IMR-90 (cell line): Measurements from ENCODE around the gene MAP3K8. TPM values are rescaled to one million over a fixed set of nuclear protein-coding genes. Genes with fewer than 3 reads are reported as not detected.

Experiments used
- ATAC-seq: fragments of 200-7000 bp; cut with Tn5 transposase; 2 replicates; pipeline ENCODE4 v1.9.1; 2020; ENCODE audit warnings: low read depth, mild to moderate bottlenecking, moderate library complexity
- BruUV-seq: library from RNA; stranded (reverse); fragments of 400-500 nt; replicated peaks from 2 replicates; lab custom pipeline; 2021; lab: Mats Ljungman, UMichigan
- CTCF ChIA-PET: fragments of 300-600 bp; formaldehyde crosslinking; extraction: SDS; loops from one replicate; lab custom pipeline; 2021; ENCODE audit warnings: antibody characterized with exemption; lab: Yijun Ruan, JAX
- POLR2A ChIA-PET: fragments of 300-600 bp; sonication (Branson Sonifier 250); formaldehyde crosslinking; loops from one replicate; lab custom pipeline; 2022; ENCODE audit warnings: antibody characterized with exemption; ENCODE audit not compliant: unreplicated experiment; lab: Charles Lee
- DNase-seq: peaks from one replicate; pipeline ENCODE4 v3.0.0; 2013
- H2AFZ ChIP-seq: replicated peaks from 2 replicates; pipeline ENCODE3; 2013; ENCODE audit warnings: low read length, mild to moderate bottlenecking; ENCODE audit not compliant: poor library complexity
- H2AK5ac ChIP-seq: 2 replicates; pipeline ENCODE4 v1.6.1; 2013; ENCODE audit warnings: low read depth, low read length, inconsistent platforms
- H2AK9ac ChIP-seq: replicated peaks from 2 replicates; pipeline ENCODE3; 2013; ENCODE audit warnings: mild to moderate bottlenecking, low read depth, low read length, moderate library complexity; ENCODE audit not compliant: poor library complexity
- H2BK120ac ChIP-seq: 2 replicates; pipeline ENCODE4 v1.6.1; 2013; ENCODE audit warnings: low read depth, low read length, inconsistent platforms
- H2BK15ac ChIP-seq: 3 replicates; pipeline ENCODE4 v1.6.1; 2013; ENCODE audit warnings: low read depth, low read length, inconsistent platforms
- H2BK20ac ChIP-seq: 2 replicates; pipeline ENCODE4 v1.6.1; 2013; ENCODE audit warnings: low read depth, mild to moderate bottlenecking, inconsistent platforms, low read length, moderate library complexity
- H2BK5ac ChIP-seq: 2 replicates; pipeline ENCODE4 v1.6.1; 2013; ENCODE audit warnings: mild to moderate bottlenecking, low read depth, low read length, inconsistent platforms; ENCODE audit not compliant: poor library complexity, severe bottlenecking
- H3K14ac ChIP-seq: replicated peaks from 2 replicates; pipeline ENCODE4 v1.6.1; 2013; ENCODE audit warnings: low read depth, low read length, inconsistent platforms
- H3K18ac ChIP-seq: 2 replicates; pipeline ENCODE4 v1.6.1; 2013; ENCODE audit warnings: low read depth, low read length, control low read depth
- H3K23ac ChIP-seq: 2 replicates; pipeline ENCODE4 v1.6.1; 2013; ENCODE audit warnings: low read depth, low read length, inconsistent platforms
- H3K27ac ChIP-seq: 2 replicates; pipeline ENCODE4 v1.5.1; 2013; ENCODE audit warnings: mild to moderate bottlenecking, control low read depth, low read length; ENCODE audit not compliant: insufficient read depth
- H3K27me3 ChIP-seq: 2 replicates; pipeline ENCODE4 v1.6.1; 2013; ENCODE audit warnings: low read length; ENCODE audit not compliant: control insufficient read depth, insufficient read depth
- H3K36me3 ChIP-seq: 2 replicates; pipeline ENCODE4 v1.6.1; 2013; ENCODE audit warnings: low read length, mixed read lengths; ENCODE audit not compliant: control insufficient read depth, insufficient read depth
- H3K4ac ChIP-seq: 2 replicates; pipeline ENCODE4 v1.6.1; 2013; ENCODE audit warnings: low read depth, low read length, inconsistent platforms
- H3K4me1 ChIP-seq: 2 replicates; pipeline ENCODE4 v1.6.1; 2013; ENCODE audit warnings: low read length, mixed read lengths; ENCODE audit not compliant: control insufficient read depth, insufficient read depth
- H3K4me2 ChIP-seq: 2 replicates; pipeline ENCODE4 v1.6.1; 2013; ENCODE audit warnings: low read depth, mild to moderate bottlenecking, control low read depth, low read length, moderate library complexity
- H3K4me3 ChIP-seq: 2 replicates; pipeline ENCODE4 v1.5.1; 2013; ENCODE audit warnings: low read depth, mild to moderate bottlenecking, control low read depth, low read length, moderate library complexity; ENCODE audit not compliant: insufficient read depth
- H3K56ac ChIP-seq: 2 replicates; pipeline ENCODE4 v1.6.1; 2013; ENCODE audit warnings: low read length, inconsistent platforms; ENCODE audit not compliant: insufficient read depth; ENCODE audit errors: extremely low read depth
- H3K79me1 ChIP-seq, 2 experiments: 2 replicates each; pipeline ENCODE4 v1.6.1; 2013; ENCODE audit warnings: low read length in 2 of 2, inconsistent platforms in 1 of 2, low read depth in 1 of 2
- H3K9ac ChIP-seq: 2 replicates; pipeline ENCODE4 v1.6.1; 2013; ENCODE audit warnings: low read depth, low read length, control low read depth
- H3K9me1 ChIP-seq: 2 replicates; pipeline ENCODE4 v1.6.1; 2013; ENCODE audit warnings: low read length, inconsistent platforms; ENCODE audit not compliant: insufficient read depth
- H3K9me3 ChIP-seq: 2 replicates; pipeline ENCODE4 v1.6.1; 2013; ENCODE audit warnings: low read length; ENCODE audit not compliant: control insufficient read depth, insufficient read depth
- H4K20me1 ChIP-seq: 2 replicates; pipeline ENCODE4 v1.6.1; 2013; ENCODE audit warnings: low read length, inconsistent platforms; ENCODE audit not compliant: insufficient read depth
- H4K5ac ChIP-seq: 2 replicates; pipeline ENCODE4 v1.6.1; 2013; ENCODE audit warnings: mild to moderate bottlenecking, low read depth, low read length, control low read depth
- H4K8ac ChIP-seq, 2 experiments: 2 replicates each; pipeline ENCODE4 v1.6.1; 2013; ENCODE audit warnings: low read depth in 2 of 2, low read length in 2 of 2, control low read depth in 1 of 2, inconsistent platforms in 1 of 2
- H4K91ac ChIP-seq: 2 replicates; pipeline ENCODE4 v1.6.1; 2013; ENCODE audit warnings: low read depth, low read length, inconsistent platforms; ENCODE audit not compliant: insufficient read depth
- CHD1 ChIP-seq: IDR thresholded peaks from 2 replicates; pipeline ENCODE4 v1.6.1; 2012; ENCODE audit warnings: low read depth, low read length, improper control_type of control experiment
- FOS ChIP-seq: fragments of 150-350 bp; IDR thresholded peaks from 2 replicates; pipeline ENCODE4 v1.6.1; 2016; ENCODE audit warnings: low read depth, low read length
- MXI1 ChIP-seq: IDR thresholded peaks from 2 replicates; pipeline ENCODE4 v1.6.1; 2012; ENCODE audit warnings: low read depth, mild to moderate bottlenecking, low read length, moderate library complexity, borderline replicate concordance
- RCOR1 ChIP-seq: IDR thresholded peaks from 2 replicates; pipeline ENCODE4 v1.6.1; 2012; ENCODE audit warnings: mild to moderate bottlenecking, low read length, improper control_type of control experiment; ENCODE audit not compliant: insufficient replicate concordance
- RFX5 ChIP-seq: IDR thresholded peaks from 2 replicates; pipeline ENCODE4 v1.8.0; 2012; ENCODE audit warnings: low read depth, mild to moderate bottlenecking, low read length, moderate library complexity
- SMC3 ChIP-seq: fragments of 150-350 bp; IDR thresholded peaks from 2 replicates; pipeline ENCODE4 v1.6.1; 2016; ENCODE audit warnings: low read depth, mild to moderate bottlenecking, antibody characterized with exemption, low read length, moderate library complexity
- WGBS, 2 experiments: methylation state at CpG; one replicate each; pipeline versions ENCODE4 v1.1.5 to v1.1.7; 2013; ENCODE audit warnings: missing lambda C conversion rate in 2 of 2; ENCODE audit not compliant: insufficient read length in 1 of 2; ENCODE audit errors: extremely low coverage in 2 of 2; 5-methylcytosine and 5-hydroxymethylcytosine counted together
- dilution Hi-C: fragments of 300-500 bp; cut with HindIII; formaldehyde crosslinking; loops from one replicate; pipeline ENCODE4 v1.14.3; 2018; ENCODE audit warnings: low sequenced_read_pairs; ENCODE audit not compliant: unreplicated experiment
- in situ Hi-C: fragments of 300-500 bp; cut with MboI; formaldehyde crosslinking; loops from 3 replicates; pipeline ENCODE4 v1.14.3; 2019; ENCODE audit warnings: low sequenced_read_pairs, inconsistent platforms, mixed read lengths
- intact Hi-C: fragments of 100-400 bp; cut with micrococcal nuclease; formaldehyde crosslinking; loops from 2 replicates; pipeline ENCODE4 v1.10.0; 2022
- polyA plus RNA-seq, 3 experiments: library from polyadenylated mRNA; depleted of rRNA; stranded (reverse); fragments of >200 nt; gene quantifications; 2 replicates each; pipeline ENCODE4 v1.2.3, GENCODE V29; 2012; ENCODE audit warnings: low replicate concordance in 1 of 3
- total RNA-seq: library from RNA; depleted of rRNA; stranded (reverse); fragments of >200 nt; gene quantifications from 2 replicates; pipeline ENCODE4 v1.2.3, GENCODE V29; 2012

Gene MAP3K8
- total and polyA plus RNA-seq, 2 of the 4 experiments (the other 2 are of a cell fraction), result 1.8 to 2.6 TPM

DNA sequence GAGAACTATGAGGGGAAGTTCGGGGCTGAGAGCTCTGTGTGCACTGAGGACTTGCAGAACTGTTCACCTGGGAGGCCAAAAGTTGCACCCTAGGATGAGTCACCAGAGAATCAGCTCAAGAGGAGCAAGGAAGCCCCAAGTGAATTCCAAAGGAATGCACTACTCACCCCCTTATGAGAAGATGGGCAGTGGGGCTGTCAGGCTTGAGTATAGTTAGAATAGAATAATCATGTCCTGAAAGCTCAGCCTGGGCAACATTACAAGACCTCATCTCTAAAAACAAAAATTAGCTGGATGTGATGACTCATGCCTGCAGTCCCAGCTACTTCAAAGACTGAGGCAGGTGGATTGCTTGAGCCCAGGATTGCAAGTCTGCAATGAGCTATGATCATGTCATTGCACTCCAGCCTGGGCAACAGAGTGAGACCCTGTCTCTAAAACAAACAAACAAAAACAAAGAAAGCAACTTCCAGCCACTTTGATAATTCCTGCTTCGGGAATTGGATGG is 30.0 kb downstream of the MAP3K8 start:
- DNase-seq (peak; percentile 26), ATAC-seq (peak; percentile 40)
- no peak overlapping the region for H2AFZ ChIP-seq
- peaks cover 3% of the 10 kb centered on the region; the same call in 1 of the 2 replicates for H3K4me1 ChIP-seq
- no peak overlapping the region for H3K23ac ChIP-seq
- H3K56ac ChIP-seq, result no peak overlapping the region
- H3K9me3 ChIP-seq, result no peaks in the 10 kb centered on the region
- H2BK5ac ChIP-seq, result no peak overlapping the region
- intact Hi-C loops (no loop called here), in situ Hi-C loops (no loop called here), dilution Hi-C loops (no loop called here)
- H2BK20ac ChIP-seq, result no peak overlapping the region
- no TSS peak for BruUV-seq
- WGBS, 2 experiments, result 100% methylated on average over 1 of the region's 2 CpGs; no CpG with 5 or more reads in 1 of the 2 experiments
- no peaks in the 10 kb centered on the region for H3K79me1 ChIP-seq
- H3K9me1 ChIP-seq, result peaks cover 2% of the 10 kb centered on the region; the same call in 1 of the 2 replicates
- no peak overlapping the region for H3K14ac ChIP-seq
- no peak overlapping the region for H4K5ac ChIP-seq
- H4K8ac ChIP-seq, result no peak overlapping the region
- no peak overlapping the region for H2BK15ac ChIP-seq
- no peak overlapping the region for H4K91ac ChIP-seq
- H3K36me3 ChIP-seq, result peaks cover 21% of the 10 kb centered on the region
- no peaks in the 10 kb centered on the region for H4K20me1 ChIP-seq
- CTCF ChIA-PET, result interaction anchor here (0.7 kb wide), 1 partner anchor 53 kb away, joined by 3 read pairs; no protein-coding TSS in a partner anchor
- peaks cover 5% of the 10 kb centered on the region for H3K27me3 ChIP-seq
- no peak overlapping the region for H3K27ac ChIP-seq
- no peak overlapping the region for H3K18ac ChIP-seq
- H3K9ac ChIP-seq, result no peak overlapping the region
- H2AK9ac ChIP-seq, result no peak overlapping the region
- POLR2A ChIA-PET, result interaction anchor here (0.5 kb wide), 1 partner anchor 46 kb away, joined by 3 read pairs; no protein-coding TSS in a partner anchor
- TF ChIP-seq FOS, result peak; percentile 21; the same call in 1 of the 2 replicates
- peak; percentile 10 for TF ChIP-seq RCOR1
- no peak for TF ChIP-seq MXI1
- TF ChIP-seq CHD1, result no peak
- TF ChIP-seq SMC3, result no peak
- no peak for TF ChIP-seq RFX5
- no peak overlapping the region for H3K4me2 ChIP-seq
- no peak overlapping the region for H3K4me3 ChIP-seq
- no peak overlapping the region for H3K4ac ChIP-seq
- no peak overlapping the region for H2AK5ac ChIP-seq
- no peak overlapping the region for H2BK120ac ChIP-seq
